NCI-H446 (cell line): Measurements from ENCODE around the gene STIP1.

Experiments
- DNase-seq, 2 experiments: peaks; one replicate each; lab custom pipeline; 2025; lab: John Stamatoyannopoulos, UW

Gene STIP1

DNA sequence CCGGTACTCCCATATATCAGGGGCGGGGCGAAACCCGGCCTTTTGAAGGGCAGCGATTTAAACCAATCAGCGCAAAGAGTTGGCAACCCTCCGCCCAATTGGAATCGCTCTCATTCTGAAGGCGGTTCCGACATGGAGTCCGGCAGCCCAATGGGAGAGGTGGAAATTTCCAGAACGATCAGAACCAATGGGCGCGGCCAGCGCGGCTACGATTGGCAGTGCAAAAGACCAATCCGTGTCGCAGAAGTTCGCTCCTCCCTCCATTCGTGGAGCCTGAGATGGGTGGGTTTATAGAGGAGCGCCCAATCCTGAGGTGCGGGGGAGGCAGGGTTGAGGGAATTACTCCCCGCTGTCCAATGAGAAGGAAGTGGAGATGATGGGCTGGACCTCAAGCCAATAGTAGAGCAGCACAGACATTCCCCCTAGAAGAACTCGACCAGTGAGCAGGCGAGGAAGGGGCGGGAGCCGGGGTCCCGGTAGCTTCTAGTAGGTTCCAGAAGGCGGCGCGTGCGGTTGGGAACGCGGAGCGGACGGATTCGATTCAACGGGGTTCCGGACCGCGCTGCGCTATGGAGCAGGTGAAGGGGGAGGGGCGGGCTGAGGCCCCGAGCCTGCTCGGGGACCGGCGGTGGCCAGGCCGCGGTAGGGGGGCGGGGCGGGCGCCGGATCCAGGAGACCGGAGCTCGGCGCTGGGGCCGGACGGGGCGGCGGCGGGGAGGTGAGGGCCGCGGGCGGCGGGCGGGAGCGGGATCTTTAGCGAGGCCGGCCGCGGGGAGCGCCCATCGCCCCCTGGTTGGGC is at the start of gene STIP1:
STIP1 (plus strand) TSS at position 479 of the 799 bp plus-strand sequence; CDS start at position 570, 91 bp downstream.
- DNase-seq = peak; percentile 99 to 100

GRCh38 chr11:64136765-64137441 is 49.1 kb upstream of the STIP1 start:
- no peak for DNase-seq

DNA sequence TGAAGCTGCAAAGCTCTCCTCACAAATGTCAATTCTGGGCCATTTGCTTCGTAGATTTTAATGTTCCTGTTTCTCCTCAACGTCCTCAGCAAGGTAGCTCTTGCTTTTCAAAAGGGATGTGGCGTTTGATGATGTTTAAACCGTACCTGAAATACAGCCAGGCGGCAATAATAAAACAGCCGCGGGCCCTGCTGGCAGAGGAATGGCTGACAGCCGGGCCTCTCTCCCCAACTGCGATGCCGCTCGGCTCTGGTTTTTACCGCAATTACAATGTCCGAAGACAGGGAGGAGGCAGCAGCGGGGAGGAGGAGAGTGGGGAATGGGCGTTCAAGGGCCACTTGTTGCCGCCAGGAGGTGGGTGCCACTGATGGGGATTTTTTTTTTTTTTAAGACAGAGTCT is 47.6 kb upstream of the STIP1 start:
- DNase-seq = no peak

- DNase-seq = no peak
Observed at GRCh38 chr11:64139049-64139448, 46.9 kb upstream of the STIP1 start.

GRCh38 chr11:64140082-64140481 is 45.9 kb upstream of the STIP1 start:
- DNase-seq = no peak

GRCh38 chr11:64141081-64141783 is 44.7 kb upstream of the STIP1 start:
- DNase-seq = peak in 1 of 2 experiments; percentile 86

GRCh38 chr11:64144587-64145472 is 41.1 kb upstream of the STIP1 start:
- DNase-seq = no peak

DNA sequence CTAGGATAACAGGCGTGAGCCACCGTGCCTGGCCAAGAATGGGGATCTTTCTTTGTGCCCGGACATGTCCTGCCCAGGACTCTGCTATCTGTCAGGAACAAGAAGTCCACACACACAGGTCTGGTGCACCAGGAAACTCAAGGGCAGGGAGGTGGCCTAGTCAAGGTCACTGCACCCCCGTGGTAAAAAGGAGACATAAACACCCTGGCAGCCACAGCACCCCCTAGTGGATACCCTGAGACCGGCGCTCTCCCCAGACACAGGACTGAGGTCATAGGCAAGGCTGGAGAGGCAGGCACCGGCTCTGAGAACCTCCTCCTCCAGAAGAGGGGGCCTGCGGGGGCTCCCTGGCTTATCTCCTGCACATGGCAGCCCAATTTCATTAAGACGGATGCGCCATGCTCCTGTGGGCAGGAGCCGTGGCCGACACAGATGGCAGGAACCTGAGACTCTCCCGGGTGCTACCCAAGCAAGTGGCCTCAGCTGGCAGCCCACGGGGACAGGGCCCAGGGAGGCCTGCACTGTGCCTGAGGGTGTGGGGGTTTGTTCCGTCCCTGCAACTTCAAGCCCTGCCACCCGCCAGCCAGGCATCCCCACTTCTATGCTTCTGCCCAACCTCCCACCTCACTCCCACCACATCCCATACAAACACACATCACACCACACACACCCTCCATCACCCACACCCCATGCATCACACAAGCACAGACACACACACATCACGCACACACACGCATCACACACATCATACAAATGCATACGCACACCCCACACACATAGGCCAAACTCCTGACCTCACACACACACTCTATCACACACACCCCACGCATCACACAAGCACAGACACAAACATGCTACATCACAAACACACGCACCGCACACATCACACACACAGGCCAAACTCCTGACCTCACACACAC is 39.7 kb upstream of the STIP1 start:
- DNase-seq = peak in 1 of 2 experiments; percentile 29

DNA sequence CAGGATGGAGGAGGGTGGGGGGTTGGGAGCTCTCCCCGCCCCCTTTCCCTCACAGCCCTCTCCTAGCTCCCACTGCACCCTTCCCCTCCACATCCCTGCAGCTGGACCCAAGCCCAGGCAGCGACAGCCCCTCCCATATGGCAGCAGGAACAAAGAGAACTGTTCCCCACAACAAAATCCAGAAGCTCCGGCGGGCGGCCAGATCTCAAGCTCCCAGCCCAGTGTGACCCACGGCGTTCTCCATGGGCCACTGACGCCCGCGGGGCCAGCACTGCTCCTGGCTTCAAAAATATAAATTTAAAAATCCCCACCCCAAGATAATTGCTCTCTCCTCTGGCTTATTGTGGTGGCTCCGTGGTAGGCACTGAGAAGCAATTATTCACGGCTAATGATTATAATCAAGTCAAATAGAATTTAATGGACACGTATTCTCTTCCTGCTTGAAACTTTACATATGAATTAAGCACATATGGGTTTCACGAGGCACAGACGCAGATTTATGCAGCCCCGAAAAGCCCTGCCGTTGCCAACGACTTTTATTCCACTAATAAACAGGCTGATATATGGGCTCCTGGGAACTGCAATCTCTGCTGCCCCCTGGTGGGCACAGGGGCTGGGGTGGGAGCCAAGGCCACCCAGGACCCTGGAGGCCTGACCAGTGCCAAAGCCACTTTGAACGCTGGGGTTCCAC is 37.6 kb upstream of the STIP1 start:
- DNase-seq = peak; percentile 65 to 83

- peak in 1 of 2 experiments; percentile 23 for DNase-seq
Observed at GRCh38 chr11:64148917-64149617, 36.9 kb upstream of the STIP1 start.

DNA sequence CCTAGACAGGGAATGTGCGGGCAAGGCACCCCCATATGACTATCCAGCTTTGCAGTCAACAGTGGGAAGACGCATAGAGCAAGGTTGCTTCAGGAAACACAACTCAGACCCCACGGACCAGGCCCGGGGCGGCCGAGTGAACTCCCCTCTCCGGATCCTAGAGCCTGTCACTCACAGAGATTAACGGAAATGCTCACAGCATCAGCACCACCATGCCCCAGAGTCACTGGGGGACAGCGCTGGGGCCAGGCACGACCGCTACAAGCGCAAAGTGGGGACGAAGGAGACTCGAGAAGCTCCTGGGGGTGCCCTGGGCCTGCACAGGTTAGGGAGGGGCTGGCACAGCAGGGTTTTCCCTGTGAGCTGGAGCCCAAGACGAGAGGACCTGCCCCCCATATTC is 35.9 kb upstream of the STIP1 start:
- no peak for DNase-seq

GRCh38 chr11:64150481-64151239 is 35.3 kb upstream of the STIP1 start:
- DNase-seq = peak in 1 of 2 experiments; percentile 57

DNA sequence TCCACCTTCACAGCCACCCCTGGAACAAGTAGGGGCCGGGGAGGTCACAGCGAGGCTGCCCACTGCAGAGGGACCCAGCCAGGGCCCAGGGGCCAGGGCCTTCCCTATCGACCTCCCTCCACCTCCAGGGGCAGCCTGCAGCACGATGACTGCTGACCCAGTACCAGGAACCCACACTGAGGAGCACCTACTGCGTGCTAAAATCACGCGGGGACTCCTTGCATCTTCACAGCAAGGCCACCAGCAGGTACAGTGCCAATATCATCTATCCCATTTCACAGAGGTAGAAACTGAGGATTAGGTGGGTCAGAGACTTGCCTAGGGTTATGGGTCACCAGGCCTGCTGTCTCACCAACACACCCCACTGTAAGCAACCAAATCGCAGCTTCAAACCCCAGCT is 34.6 kb upstream of the STIP1 start:
- DNase-seq = no peak

DNA sequence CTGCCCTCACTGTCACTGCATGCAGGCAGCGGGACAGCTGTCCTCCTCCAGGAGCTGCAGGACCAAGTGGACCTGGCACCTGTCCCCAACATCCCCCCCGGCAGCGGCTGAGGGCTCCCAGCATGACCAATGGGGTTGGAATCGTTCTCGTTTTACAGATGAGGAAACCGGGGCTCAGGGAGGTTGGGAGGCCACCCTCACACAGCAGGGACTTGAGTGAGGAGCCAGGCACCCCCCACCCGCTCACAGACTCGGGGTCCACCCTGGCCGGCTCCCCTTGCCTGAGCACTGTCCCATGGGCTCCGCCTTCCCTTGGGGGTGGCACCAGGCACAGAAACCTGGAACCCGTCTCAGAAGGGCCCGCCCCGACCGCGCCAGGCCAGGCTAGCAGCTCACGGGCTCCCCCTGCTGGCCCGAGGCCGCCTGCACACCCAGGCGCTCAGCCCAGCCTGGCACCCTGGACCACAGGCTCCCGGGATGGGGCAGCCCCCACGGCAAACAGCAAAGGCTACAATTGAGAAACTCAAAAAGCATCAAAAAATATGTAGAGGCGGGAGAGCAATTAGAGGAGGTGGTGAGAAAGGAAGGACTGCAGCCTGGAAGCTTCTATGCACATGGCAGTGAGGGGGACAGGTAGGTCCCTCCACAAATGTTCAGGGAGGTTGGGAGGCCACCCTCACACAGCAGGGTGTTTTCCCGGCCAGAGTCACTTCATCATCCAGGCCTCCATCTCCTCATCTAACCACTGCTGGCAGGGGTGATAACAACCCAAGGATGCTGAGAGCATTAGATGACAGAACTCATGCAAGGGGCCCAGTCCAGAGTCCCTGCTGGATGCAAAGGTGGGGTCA is 32.9 kb upstream of the STIP1 start:
- DNase-seq = peak in 1 of 2 experiments; percentile 72

GRCh38 chr11:64153812-64154211 is 32.2 kb upstream of the STIP1 start:
- no peak for DNase-seq

DNA sequence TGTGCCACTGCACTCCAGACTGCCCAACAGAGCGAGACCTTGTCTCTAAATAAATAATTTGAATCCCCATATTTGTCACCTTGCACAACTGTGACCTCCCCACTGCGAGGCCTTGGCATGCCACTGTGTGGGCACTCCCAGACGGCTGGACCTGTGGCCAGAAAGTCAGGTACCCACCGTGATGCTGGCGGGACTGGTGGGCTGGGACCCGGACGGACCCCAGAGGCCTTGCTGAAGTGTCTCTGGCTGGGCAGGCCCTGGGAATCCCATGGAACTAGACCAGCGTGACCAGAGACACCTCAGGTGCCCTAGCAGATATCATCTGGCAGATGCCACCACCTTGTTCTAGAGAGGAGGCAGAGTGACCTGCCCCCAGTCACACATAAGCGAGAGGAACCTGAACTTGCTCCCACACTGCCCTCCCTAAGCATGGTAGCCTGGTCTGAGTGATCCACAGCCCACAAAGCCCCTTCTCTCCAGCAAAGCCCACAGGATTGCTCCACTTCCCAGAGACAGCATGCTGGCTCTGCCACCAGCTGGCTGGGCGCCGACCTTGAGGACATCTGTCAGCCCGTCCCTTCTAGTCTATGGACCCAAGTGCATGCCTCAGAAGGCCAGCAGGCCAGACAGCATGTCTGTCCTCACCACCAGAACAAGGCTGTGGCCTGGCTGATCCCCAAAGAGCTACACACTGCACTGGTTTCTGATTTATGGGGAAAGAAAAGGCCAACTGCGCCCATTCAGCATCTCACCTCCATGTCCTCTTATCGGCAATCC is 29.5 kb upstream of the STIP1 start:
- peak in 1 of 2 experiments; percentile 27 for DNase-seq
